Mucosa of gallbladder (tissue), 1 donor: ENCODE data around the gene INO80C. TPM values are rescaled to one million over a fixed set of nuclear protein-coding genes. Genes with fewer than 3 reads are reported as not detected.

Experiments
- DNase-seq: peaks from one replicate; pipeline ENCODE4 v3.0.0-alpha.2; 2020; ENCODE audit warnings: low spot score
- total RNA-seq: library from RNA; stranded (reverse); gene quantifications from one replicate; pipeline ENCODE4 v1.2.1, GENCODE V29; 2021
- donor health status: DM: no; HTN: no; CAD: no.

Gene INO80C
- total RNA-seq, 1 donor from 2014 or later, result 33.5 TPM

- peak; percentile 44 for DNase-seq
Measured at GRCh38 chr18:35513181-35513936, 15.6 kb upstream of the INO80C start.

- DNase-seq, result no peak
Measured at GRCh38 chr18:35512761-35513160, 15.0 kb upstream of the INO80C start.

GRCh38 chr18:35511833-35512232 is 14.1 kb upstream of the INO80C start:
- no peak for DNase-seq

GRCh38 chr18:35511428-35511827 is 13.7 kb upstream of the INO80C start:
- DNase-seq, result no peak

GRCh38 chr18:35510076-35510651 is 12.4 kb upstream of the INO80C start:
- DNase-seq, result no peak

GRCh38 chr18:35508746-35509338 is 11.1 kb upstream of the INO80C start:
- no peak for DNase-seq

GRCh38 chr18:35508030-35508429 is 10.3 kb upstream of the INO80C start:
- no peak for DNase-seq

- no peak for DNase-seq
Measured at GRCh38 chr18:35507623-35508022, 9.9 kb upstream of the INO80C start.

GRCh38 chr18:35507192-35507591 is 9.4 kb upstream of the INO80C start:
- no peak for DNase-seq

GRCh38 chr18:35506024-35506712 is 8.4 kb upstream of the INO80C start:
- DNase-seq, result no peak

- DNase-seq, result no peak
Measured at GRCh38 chr18:35504996-35505395, 7.2 kb upstream of the INO80C start.

- no peak for DNase-seq
Measured at GRCh38 chr18:35502052-35502451, 4.3 kb upstream of the INO80C start.

GRCh38 chr18:35501369-35501768 is 3.6 kb upstream of the INO80C start:
- no peak for DNase-seq

- DNase-seq, result no peak
Measured at GRCh38 chr18:35500113-35500512, 2.4 kb upstream of the INO80C start.

GRCh38 chr18:35497027-35497369 is 762 bp downstream of the INO80C start:
- no peak for DNase-seq

- DNase-seq, result no peak
Measured at GRCh38 chr18:35495536-35496314, 2.0 kb downstream of the INO80C start.

GRCh38 chr18:35494251-35495220 is 3.2 kb downstream of the INO80C start:
- DNase-seq, result no peak

- no peak for DNase-seq
Measured at GRCh38 chr18:35491700-35492077, 6.1 kb downstream of the INO80C start.

GRCh38 chr18:35490894-35491699 is 6.7 kb downstream of the INO80C start:
- no peak for DNase-seq

- DNase-seq, result peak; percentile 35
Measured at GRCh38 chr18:35489913-35490490, 7.8 kb downstream of the INO80C start.
